ENCODE measurements around the gene NAXD.
"Not testable (repeated sequence)": the region's sequence is repeated elsewhere in the genome, so short reads cannot be mapped to it uniquely, and the experiment has no call there.

NAXD gene

GRCh38 chr13:110627761-110628476 is 12.6 kb downstream of the NAXD start:
- DNase-seq (ENCODE audit: low spot score): no peak

GRCh38 chr13:110628477-110628793 is 13.1 kb downstream of the NAXD start:
- no peak for DNase-seq (ENCODE audit: low spot score)

- no peak for DNase-seq (ENCODE audit: low spot score)
Measured at GRCh38 chr13:110628952-110629701, 13.8 kb downstream of the NAXD start.

- no peak for DNase-seq (ENCODE audit: low spot score)
Measured at GRCh38 chr13:110629735-110630134, 14.4 kb downstream of the NAXD start.

GRCh38 chr13:110630566-110631119 is 15.3 kb downstream of the NAXD start:
- no peak for DNase-seq (ENCODE audit: low spot score)

- DNase-seq (ENCODE audit: low spot score): not testable (repeated sequence)
Measured at GRCh38 chr13:110632255-110632654, 16.9 kb downstream of the NAXD start.

GRCh38 chr13:110633776-110634175 is 18.4 kb downstream of the NAXD start:
- DNase-seq (ENCODE audit: low spot score): no peak

GRCh38 chr13:110634558-110634957 is 19.2 kb downstream of the NAXD start:
- no peak for DNase-seq (ENCODE audit: low spot score)

- no peak for DNase-seq (ENCODE audit: low spot score)
Measured at GRCh38 chr13:110635405-110636002, 20.2 kb downstream of the NAXD start.

GRCh38 chr13:110636053-110636475 is 20.7 kb downstream of the NAXD start:
- no peak for DNase-seq (ENCODE audit: low spot score)

- no peak for DNase-seq (ENCODE audit: low spot score)
Measured at GRCh38 chr13:110636701-110637201, 21.4 kb downstream of the NAXD start.

GRCh38 chr13:110637275-110637674 is 21.9 kb downstream of the NAXD start:
- no peak for DNase-seq (ENCODE audit: low spot score)

GRCh38 chr13:110637747-110638146 is 22.4 kb downstream of the NAXD start:
- no peak for DNase-seq (ENCODE audit: low spot score)

GRCh38 chr13:110638257-110638656 is 22.9 kb downstream of the NAXD start:
- no peak for DNase-seq (ENCODE audit: low spot score)

- no peak for DNase-seq (ENCODE audit: low spot score)
Measured at GRCh38 chr13:110638814-110639806, 23.8 kb downstream of the NAXD start.

GRCh38 chr13:110639935-110640334 is 24.6 kb downstream of the NAXD start:
- DNase-seq (ENCODE audit: low spot score): no peak

GRCh38 chr13:110640591-110641029 is 25.3 kb downstream of the NAXD start:
- DNase-seq (ENCODE audit: low spot score): no peak

GRCh38 chr13:110641055-110642015 is 26.0 kb downstream of the NAXD start:
- DNase-seq (ENCODE audit: low spot score): no peak

GRCh38 chr13:110642291-110642981 is 27.1 kb downstream of the NAXD start:
- no peak for DNase-seq (ENCODE audit: low spot score)

Data from SK-N-DZ (cell line).